Tibial nerve (tissue), 4 donors: ENCODE results near the gene PLXNA4. TPM values are rescaled to one million over a fixed set of nuclear protein-coding genes. Genes with fewer than 3 reads are reported as not detected.

Experiments
- DNase-seq, 2 donors: peaks; one replicate each; pipeline ENCODE4 v3.0.0-alpha.2; 2019; ENCODE audit warnings: low spot score in 2 of 2
- H3K27ac ChIP-seq, 4 donors: fragments of 200-600 bp; sonication (generic) in 3 of 4; one replicate each; pipeline ENCODE4 v1.5.1; 2017 to 2019; ENCODE audit warnings: mild to moderate bottlenecking in 1 of 4
- H3K27me3 ChIP-seq, 2 donors: fragments of 200-600 bp; sonication (generic) in 1 of 2; one replicate each; pipeline versions ENCODE4 v1.5.1 to v1.6.0; 2017 to 2019
- H3K36me3 ChIP-seq, 3 donors: fragments of 200-600 bp; sonication (generic); one replicate each; pipeline ENCODE4 v1.5.1; 2018 to 2019
- H3K4me1 ChIP-seq, 4 donors: fragments of 200-600 bp; sonication (generic) in 3 of 4; one replicate each; pipeline ENCODE4 v1.5.1; 2017 to 2019
- H3K4me3 ChIP-seq, 4 donors: fragments of 200-600 bp; sonication (generic) in 3 of 4; one replicate each; pipeline ENCODE4 v1.5.1; 2017 to 2019; ENCODE audit warnings: mild to moderate bottlenecking in 1 of 4, moderate library complexity in 1 of 4
- H3K9me3 ChIP-seq, 4 donors: fragments of 200-600 bp; sonication (generic) in 3 of 4; one replicate each; pipeline ENCODE4 v1.5.1; 2017 to 2019
- EP300 ChIP-seq, 2 donors: sonication (generic); formaldehyde crosslinking; IDR thresholded peaks; one replicate each; pipeline ENCODE4 v1.6.1; 2017; ENCODE audit warnings: antibody characterized with exemption in 2 of 2, mild to moderate bottlenecking in 1 of 2
- POLR2A ChIP-seq, 2 donors: fragments of 450-650 bp; IDR thresholded peaks; one replicate each; pipeline ENCODE4 v1.6.1; 2017; ENCODE audit warnings: antibody characterized with exemption in 2 of 2, mild to moderate bottlenecking in 2 of 2, moderate library complexity in 2 of 2
- WGBS, 2 donors: methylation state at CpG; one replicate each; pipeline ENCODE4 v1.1.5; 2018; 5-methylcytosine and 5-hydroxymethylcytosine counted together
- total RNA-seq, 4 donors: library from RNA; depleted of rRNA; stranded (reverse); fragments of >200 nt; gene quantifications; one replicate each; pipeline ENCODE4 v1.1.0, GENCODE V29; 2016
- TF ChIP-seq, protein P1 (sequence below), 5 experiments: fragments of 200-600 bp in 3 of 5; fragments of 450-650 bp in 2 of 5; sonication (generic) in 3 of 5; IDR thresholded peaks; one replicate each; pipeline ENCODE4 v1.5.1; 2016 to 2019; ENCODE audit warnings: antibody characterized with exemption in 5 of 5, mild to moderate bottlenecking in 3 of 5, moderate library complexity in 2 of 5

The PLXNA4 gene
- total RNA-seq, 4 donors from 2014 or later: 12.6 to 32.4 (median 13.7) TPM

DNA sequence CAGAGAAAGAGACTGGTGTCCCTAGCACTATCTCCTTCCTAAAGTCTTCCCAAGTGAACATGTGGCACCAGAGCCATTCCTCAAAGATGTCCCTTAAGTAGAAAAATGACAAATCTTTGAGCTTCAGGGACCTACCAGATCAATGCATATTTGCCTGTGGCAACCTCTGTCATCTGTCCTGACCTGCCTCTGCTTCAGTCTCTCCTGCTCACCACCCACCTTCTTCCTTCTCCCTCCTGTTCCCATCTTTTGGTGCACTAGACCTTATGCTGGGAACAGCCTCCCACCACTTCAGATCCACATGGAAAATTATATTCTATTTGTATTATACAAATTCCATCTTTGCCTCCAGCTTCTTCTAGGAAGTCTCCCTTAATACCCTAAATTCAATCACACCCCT lies 386.4 kb downstream of the PLXNA4 start:
- H3K9me3 ChIP-seq: peaks cover 0 to 26% (median 0%) of the 10 kb centered on the region in 4 donors
- no peaks in the 10 kb centered on the region for H3K27me3 ChIP-seq
- no peak for DNase-seq
- peaks cover 0 to 1% (median 0%) of the 10 kb centered on the region in 3 donors for H3K36me3 ChIP-seq
- no peak overlapping the region for H3K4me3 ChIP-seq
- no peak overlapping the region for H3K27ac ChIP-seq
- H3K4me1 ChIP-seq: no peaks in the 10 kb centered on the region
- TF ChIP-seq EP300 (IDR thresholded peaks at IDR 0.05) (no peak), POLR2A (IDR thresholded peaks at IDR 0.05) (no peak)
- TF ChIP-seq, protein P1, sequence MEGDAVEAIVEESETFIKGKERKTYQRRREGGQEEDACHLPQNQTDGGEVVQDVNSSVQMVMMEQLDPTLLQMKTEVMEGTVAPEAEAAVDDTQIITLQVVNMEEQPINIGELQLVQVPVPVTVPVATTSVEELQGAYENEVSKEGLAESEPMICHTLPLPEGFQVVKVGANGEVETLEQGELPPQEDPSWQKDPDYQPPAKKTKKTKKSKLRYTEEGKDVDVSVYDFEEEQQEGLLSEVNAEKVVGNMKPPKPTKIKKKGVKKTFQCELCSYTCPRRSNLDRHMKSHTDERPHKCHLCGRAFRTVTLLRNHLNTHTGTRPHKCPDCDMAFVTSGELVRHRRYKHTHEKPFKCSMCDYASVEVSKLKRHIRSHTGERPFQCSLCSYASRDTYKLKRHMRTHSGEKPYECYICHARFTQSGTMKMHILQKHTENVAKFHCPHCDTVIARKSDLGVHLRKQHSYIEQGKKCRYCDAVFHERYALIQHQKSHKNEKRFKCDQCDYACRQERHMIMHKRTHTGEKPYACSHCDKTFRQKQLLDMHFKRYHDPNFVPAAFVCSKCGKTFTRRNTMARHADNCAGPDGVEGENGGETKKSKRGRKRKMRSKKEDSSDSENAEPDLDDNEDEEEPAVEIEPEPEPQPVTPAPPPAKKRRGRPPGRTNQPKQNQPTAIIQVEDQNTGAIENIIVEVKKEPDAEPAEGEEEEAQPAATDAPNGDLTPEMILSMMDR (IDR thresholded peaks at IDR 0.05): no peak

DNA sequence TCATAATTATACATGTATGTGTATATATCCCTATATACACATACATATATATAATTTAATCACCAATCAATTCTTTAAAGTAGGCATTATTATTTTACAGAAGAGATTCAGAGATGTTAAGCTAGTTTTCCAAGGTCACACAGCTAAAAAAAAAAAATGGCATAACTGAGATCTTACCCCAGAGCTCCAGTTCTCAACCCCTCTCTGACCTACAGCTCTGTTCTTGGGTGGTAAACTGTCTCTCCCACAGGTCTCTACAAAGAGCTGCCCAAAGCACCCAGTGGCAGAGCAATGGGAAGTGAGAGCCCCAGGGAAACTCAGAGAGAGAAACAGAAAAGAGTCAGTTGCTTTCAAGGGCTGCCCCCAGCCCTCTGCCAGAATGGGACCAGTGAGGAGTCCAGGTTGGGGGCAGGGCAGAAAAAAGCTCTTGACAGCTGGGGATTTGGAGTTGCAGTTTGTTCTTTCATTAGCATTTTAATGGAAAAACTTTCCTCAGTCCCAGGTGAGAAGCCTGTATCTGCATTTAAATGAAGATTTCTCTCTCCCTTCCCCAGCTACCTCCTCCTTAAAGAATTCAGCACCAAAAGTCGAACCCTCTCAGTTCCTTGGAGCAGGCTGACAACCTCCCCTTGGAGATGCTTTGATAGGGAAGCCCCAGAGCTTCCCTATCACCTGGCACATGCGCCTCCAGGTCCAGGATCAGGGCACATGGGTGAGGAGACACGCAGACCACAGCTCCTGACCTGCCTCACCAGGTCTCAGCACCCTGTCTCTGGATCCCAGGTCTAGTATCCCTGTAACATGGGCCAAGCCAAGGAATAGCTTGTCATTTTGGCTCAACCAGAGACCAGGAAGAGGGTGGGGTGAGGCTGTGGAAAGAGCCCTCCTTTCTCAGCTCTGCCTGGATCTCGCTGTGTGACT lies 388.1 kb downstream of the PLXNA4 start:
- Histone ChIP-seq H3K9me3 (peaks cover 0 to 26% (median 0%) of the 10 kb centered on the region in 4 donors), H3K4me1 (no peaks in the 10 kb centered on the region), H3K4me3 (no peak overlapping the region), H3K36me3 (peaks cover 0 to 3% (median 0%) of the 10 kb centered on the region in 3 donors), H3K27ac (no peak overlapping the region), H3K27me3 (no peaks in the 10 kb centered on the region)
- DNase-seq: no peak
- WGBS, 2 donors: 46 to 61% methylated on average over 4 of the region's 4 CpGs
- TF ChIP-seq POLR2A (IDR thresholded peaks at IDR 0.05): no peak
- TF ChIP-seq EP300 (IDR thresholded peaks at IDR 0.05): no peak
- TF ChIP-seq, protein P1 (IDR thresholded peaks at IDR 0.05): no peak

DNA sequence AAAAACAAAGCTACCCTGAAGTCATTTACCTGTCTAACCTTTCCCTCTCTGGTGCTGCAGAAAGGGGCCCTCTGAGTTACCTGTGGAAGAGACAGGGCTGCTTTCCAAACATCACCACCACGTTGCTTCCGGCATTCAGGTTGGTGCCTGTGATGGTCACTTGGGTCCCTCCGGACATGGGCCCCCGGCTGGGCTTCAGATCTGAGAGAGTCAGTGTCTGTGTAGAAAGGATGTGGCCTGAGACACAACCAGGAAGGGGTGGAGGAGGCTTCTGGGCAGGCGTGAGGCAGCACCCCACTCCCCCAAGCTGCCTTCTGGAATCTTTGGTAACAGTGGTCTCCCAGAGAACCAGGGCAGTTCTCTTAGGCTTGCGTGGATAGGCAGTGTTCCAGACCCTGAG lies 388.9 kb downstream of the PLXNA4 start:
- no peaks in the 10 kb centered on the region for H3K27me3 ChIP-seq
- H3K4me1 ChIP-seq: no peaks in the 10 kb centered on the region
- DNase-seq: no peak
- WGBS, 2 donors: 90 to 94% methylated on average over 6 of the region's 6 CpGs
- TF ChIP-seq, protein P1 (IDR thresholded peaks at IDR 0.05): no peak
- no peak for TF ChIP-seq EP300 (IDR thresholded peaks at IDR 0.05)
- no peak for TF ChIP-seq POLR2A (IDR thresholded peaks at IDR 0.05)
- H3K36me3 ChIP-seq: peaks cover 0 to 3% (median 0%) of the 10 kb centered on the region in 3 donors
- H3K9me3 ChIP-seq: peaks cover 0 to 26% (median 0%) of the 10 kb centered on the region in 4 donors
- no peak overlapping the region for H3K4me3 ChIP-seq
- H3K27ac ChIP-seq: no peak overlapping the region

DNA sequence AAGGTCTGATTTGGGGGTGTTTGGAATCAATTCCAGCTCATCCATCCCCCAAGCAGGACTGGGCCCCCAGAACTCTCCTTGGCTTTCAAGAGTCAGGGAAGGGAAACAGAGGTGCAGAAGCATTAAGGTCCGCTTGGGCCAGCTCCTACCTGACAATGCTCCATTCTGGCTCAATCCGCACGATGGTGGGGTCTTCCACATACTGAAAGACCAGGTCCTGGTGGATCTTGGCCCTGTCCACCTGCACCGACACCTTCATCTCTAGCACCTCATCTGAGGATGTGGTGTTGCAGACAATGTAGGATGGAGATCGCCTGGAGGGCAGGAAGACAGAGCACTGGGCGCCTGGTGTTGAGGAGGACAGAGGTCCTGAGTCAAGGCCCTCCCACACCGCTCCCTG lies 391.1 kb downstream of the PLXNA4 start:
- TF ChIP-seq POLR2A (IDR thresholded peaks at IDR 0.05) (no peak), EP300 (IDR thresholded peaks at IDR 0.05) (no peak)
- TF ChIP-seq, protein P1 (IDR thresholded peaks at IDR 0.05): no peak
- H3K9me3 ChIP-seq: peaks cover 0 to 26% (median 0%) of the 10 kb centered on the region in 4 donors
- WGBS, 2 donors: 91 to 99% methylated on average over 7 of the region's 7 CpGs
- DNase-seq: no peak
- H3K27me3 ChIP-seq: no peaks in the 10 kb centered on the region
- no peak overlapping the region for H3K4me3 ChIP-seq
- H3K36me3 ChIP-seq: peaks cover 0 to 3% (median 0%) of the 10 kb centered on the region in 3 donors
- H3K4me1 ChIP-seq: no peaks in the 10 kb centered on the region
- H3K27ac ChIP-seq: no peak overlapping the region

DNA sequence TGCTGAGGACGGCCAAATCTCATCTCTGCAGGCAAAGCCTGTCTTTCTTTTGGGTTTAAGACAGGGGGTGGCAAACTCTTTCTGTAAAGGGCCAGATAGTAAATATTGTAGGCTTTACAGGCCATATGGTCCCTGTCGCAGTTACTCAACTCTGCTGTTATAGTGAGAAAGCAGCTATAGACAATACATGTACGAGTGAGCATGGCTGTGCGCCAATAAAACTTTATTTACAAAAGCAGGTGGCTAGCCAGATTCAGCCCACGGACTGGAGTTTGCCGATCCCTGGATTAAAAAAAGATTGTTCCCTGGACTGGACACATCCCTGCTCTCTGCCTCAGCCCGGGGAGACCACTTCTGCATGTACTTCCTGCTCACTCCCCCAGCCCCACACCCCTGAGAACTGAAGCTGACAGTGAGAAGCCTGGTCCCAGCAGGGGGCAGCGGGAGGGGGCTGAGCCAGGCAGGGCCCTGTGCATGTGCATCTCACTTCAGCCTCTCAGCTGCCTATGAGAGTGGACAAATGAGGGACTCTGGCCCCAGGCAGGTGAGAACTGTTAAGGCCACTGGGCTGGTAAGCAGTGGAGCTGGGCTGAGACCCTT lies 392.4 kb downstream of the PLXNA4 start:
- TF ChIP-seq EP300 (IDR thresholded peaks at IDR 0.05): no peak
- TF ChIP-seq POLR2A (IDR thresholded peaks at IDR 0.05): no peak
- TF ChIP-seq, protein P1 (IDR thresholded peaks at IDR 0.05): no peak
- Histone ChIP-seq H3K9me3 (peaks cover 0 to 26% (median 0%) of the 10 kb centered on the region in 4 donors), H3K27me3 (no peaks in the 10 kb centered on the region), H3K4me3 (no peak overlapping the region), H3K27ac (no peak overlapping the region), H3K36me3 (peaks cover 0 to 3% (median 0%) of the 10 kb centered on the region in 3 donors), H3K4me1 (no peaks in the 10 kb centered on the region)
- 59 to 66% methylated on average over 8 of the region's 8 CpGs for whole genome bisulfite sequencing, 2 donors
- DNase-seq: no peak
